Activated CD4-positive, alpha-beta T cell treated with anti-CD3 and anti-CD28 coated beads for 48 hours (primary cell): ENCODE results near the gene EPHB6.

Source experiments
- DNase-seq: peaks from one replicate; pipeline ENCODE4 v3.0.0-alpha.2; 2020

Gene EPHB6

DNA sequence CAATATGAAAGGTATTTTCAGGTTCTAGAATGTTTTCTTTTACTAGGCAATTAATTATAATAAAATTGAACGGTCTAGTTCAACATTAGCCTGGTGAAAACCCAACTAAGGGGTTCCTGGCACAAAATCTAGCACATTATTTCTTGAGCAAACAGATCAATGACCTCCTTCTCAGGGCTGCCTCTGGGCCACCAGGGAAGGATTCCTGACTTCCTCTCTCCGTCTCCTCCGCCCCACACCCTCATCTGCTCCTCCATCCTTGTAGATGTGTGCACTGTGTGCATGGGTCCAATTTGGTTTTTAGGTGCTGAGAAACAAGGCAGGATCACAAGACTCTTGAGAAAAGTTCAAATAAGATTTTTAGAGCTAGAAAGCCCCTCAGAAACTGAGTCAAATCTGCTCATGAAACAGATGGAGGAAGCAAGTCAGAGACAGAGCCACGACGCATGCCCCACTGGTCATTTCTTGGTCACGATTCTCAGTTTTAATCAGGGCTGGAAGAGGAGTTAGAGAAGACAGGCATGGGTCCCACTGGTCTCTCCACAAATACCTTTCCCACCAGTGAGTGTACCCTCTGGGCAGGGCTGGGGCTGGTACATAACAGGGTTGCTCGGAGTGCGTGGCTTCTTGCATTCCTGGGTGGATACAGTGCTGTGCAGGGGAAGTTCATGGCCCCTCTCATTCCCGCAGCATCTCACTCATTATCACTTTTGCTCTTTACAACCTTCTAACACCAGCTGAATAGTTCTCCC, 26.9 kb downstream of the EPHB6 start:
- no peak for DNase-seq

DNA sequence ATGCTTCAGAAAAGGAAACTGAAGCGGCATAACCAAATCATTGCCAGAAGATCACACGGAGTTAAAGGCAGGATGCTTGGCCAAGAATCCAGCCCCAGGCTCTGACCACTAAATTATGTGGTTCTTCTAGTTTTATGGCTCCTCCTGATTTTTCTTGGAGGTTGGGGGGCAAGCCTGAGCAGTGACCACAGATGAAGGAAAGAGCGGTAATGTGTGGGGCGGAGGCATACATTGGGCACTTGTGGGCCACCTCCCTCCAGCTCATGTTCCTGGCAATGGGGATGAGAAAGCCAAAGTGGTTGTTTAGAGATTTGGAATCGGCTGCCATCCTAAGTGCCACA, 27.4 kb downstream of the EPHB6 start:
- DNase-seq = no peak

DNA sequence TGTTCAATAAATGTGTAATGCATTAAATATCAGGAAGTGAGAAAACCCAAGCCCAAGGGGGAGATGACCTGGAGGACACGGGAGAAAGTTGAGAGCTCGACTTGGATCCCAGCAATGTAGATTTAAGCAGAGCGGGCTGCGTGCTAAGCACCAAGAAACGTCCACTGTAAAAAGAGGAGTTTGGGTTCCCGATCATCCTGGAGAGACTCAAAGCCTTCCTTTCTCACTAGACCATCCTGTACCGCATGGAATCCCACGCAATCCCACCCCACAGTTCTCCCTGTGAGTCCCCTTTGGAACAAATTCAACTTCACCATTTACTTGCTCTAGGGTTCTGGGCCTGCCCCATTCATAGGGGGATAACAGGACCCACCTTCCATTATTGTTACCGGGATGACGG, 28.3 kb downstream of the EPHB6 start:
- no peak for DNase-seq

DNA sequence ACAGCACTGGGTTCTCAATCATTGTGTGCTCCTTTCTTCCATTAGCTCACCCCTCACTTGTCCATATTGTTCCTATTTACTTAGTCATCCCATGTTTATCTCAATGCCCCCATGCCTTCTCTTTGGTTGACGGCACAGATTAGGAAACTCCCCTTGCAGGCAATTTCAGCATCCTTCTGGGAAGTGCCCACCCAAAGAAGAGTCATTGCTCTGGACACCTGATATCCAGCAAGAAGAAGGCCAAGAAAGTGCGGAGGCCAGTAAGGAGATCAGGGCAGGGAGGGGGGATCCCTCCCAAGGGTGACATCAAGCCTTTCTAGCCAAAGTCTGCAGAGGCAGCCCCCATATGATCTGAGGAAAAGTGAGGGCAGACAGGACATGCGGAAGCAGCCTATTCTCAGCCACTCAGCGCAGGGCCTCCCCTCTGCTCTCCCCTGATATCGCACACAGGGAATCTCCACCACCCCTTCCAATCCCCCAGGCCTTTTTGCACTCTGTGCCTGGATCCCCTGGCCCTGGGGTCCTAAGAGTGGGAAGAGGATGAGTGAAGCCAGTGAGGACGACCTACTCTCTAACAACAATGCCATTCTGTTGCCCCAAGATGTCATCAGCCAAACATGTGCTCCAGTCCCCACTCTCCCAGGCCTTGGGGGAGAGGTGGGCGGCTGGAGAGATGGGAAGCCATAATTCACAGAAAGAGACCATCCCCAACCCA, 28.9 kb downstream of the EPHB6 start:
- no peak for DNase-seq

DNA sequence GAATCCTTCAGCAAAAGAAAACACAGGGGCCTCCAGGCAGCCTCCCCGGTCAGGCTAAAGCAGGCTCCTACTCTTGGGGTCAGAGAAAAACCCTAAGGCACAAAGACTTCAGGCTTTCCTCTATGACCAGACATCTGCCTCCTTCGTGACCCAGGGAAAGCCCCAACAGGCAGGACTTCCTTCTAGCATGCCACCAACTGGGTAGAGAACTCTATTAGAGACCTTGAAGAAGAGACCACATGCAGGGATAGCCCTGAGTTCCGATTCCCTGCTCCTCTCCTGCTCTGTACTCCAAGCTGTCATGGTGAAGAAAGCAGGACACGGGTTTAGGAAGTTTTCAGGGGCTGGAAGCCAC, 29.4 kb downstream of the EPHB6 start:
- DNase-seq = no peak

DNA sequence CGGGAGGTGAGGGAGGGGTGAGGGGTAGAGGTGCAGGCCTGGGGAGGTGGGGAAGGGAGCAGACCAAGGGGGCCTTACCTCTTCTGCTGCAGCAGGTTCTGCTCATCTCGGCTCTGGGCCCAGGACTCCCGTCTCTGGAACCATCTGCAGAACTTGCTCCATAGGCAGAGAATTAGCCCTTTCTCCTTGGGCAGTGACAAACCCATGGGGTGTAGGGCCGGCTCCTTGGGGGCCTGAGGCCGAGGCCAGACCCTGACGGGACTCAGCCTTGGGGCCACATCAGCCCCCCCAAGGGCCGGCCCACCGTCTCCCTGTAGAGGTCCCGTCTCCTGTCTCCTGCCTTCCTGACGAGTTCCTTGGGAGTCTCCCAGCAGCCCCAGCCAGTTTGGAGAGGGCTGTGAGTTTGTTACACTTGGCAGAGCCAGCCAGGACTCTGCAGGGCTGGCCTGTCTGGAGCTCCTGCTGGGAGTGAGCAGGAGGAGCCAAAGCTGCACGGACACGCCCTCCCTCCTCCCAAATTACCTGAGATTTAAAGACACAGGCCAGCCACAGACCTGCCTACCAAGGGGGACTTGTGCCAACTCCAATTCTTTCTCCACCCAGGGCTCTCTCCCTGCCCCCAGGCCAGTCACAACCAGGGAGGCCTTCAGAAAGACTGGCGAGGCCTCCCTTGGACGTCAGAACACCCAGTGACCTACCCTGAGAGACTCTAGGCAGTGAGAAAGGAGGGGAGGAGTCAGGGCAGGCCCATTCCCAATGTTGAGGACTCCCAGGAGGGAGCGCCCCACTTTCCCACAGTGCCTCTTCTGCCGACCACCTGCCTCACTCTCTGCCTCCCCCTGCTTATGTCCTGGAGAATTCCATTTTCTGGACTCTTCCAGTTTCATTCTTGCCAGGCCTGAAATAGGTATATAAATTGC, 30.7 kb downstream of the EPHB6 start, which contains the start of gene TRPV6:
Gene TRPV6 (minus strand): TSS at position 435 of the 920 bp plus-strand sequence.
- DNase-seq = no peak

DNA sequence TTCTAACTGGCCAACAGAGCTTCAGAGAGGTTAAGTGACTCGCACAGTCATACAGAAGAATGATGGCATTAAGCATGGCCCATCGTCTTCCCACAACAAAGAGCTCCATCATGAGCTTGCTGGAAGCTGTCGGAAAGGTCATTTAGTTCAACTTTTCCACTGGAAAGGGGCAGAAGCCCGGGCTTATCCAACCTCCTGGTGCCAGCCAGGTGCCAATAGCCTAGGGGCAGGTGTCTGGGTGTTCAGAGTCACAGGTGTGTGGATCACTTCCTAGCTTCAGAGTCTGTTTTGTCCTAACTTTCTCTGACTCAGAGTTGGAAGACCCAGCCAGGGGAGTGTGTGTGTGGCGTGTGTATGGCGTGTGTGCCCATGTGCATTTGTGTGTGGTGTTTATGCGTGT, 32.0 kb downstream of the EPHB6 start:
- no peak for DNase-seq

DNA sequence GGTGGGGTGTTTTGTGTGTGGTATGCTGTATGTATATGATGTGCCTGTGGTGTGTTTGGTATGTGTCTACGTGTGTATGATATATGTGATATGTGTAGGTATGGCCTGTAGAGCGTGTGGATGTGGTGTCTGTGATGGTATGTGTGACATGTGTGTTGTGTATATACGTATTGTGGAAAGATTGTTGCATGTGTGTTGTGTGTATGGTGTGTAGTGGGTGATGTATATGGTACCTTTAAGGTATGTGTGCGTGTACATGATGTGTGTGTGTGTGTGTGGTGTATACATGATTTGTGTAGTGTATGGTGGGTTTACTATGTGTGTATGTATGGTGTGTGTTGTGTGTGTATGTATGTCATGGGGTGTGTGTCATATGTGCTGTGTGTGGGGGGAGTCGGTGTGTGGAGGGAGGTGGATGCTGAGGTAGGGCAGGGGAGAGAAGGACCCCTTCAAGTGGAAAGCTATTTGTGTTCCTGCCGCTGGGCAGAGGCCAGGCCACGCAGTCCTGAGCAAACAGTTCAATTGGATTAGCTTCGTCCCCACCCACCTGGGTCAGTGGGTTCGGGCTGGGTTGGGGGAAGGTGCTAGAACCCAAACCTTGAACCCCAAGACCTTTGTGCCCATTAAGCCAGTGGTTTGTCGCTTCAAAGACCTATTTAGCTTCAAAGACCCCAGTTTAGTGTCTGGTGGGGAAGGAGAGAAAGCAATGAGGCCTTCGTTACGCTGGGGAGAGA, 32.6 kb downstream of the EPHB6 start:
- DNase-seq = no peak

DNA sequence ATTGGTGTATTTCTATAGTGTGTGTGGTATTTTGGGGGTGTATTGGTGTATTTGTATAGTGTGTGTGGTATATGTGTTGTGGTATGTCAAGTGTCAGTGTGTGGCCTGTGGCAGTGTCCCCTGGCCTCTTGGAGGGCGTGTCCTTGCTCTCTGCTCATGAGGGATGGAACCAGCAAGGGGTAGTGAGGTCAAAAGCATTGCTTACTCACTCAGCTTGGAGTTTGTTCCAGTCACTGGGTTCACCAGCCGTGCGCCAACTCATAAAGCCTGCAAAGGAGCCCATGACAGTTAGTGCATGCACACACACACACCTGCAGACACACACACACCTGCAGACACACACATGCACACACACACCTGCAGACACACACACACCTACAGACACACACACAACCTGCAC, 34.9 kb downstream of the EPHB6 start:
- DNase-seq = no peak

DNA sequence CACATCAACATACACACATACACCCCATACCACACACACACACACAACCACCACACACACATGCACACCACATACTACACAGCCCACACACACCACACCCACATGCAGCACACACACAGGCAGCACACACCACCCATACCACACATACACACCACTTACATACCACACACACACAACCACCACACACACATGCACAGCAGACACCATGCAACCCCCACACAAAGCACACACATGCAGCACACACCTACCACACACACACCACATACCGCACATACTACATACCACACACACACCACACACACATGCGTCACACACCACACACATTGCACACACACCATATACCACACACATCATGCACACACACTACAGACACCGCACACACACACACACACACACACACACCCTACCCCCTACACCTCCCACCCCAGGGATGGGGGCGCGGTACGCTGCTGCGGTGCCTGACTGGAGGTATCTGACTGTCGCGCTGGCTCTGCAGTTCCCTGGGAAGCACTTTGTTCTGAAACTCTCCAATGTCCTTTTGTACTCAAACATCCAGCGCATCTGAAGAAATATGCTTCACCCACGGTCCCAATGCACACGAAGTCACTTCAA, 36.1 kb downstream of the EPHB6 start:
- no peak for DNase-seq

DNA sequence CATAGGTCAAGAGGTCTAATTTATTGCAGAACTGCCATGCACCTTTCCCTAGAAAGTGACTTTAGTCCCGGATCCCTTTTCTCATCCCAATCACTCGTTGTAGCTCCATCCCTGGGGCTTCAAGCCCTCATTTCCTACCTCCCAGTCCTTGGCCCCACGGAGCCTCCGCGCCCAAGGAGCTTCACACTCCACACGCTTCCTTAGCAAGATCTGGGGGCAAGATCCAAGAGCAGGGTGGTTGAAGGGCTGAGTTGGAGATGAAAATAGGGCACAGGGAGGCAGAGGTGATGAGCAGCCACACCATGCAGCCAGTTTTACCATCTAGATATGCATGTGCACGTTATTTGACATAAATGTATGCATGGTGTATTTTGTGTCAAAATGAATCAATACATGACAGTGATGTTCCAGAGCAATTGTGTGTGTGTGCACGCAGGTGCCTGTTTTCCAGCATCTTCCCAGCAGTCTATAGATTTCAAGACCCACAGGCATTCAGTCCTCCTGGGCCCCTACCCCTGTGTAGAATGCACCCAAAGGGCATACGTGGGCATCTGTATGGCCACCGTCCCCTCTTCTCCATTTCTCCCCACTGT, 36.7 kb downstream of the EPHB6 start:
- no peak for DNase-seq

DNA sequence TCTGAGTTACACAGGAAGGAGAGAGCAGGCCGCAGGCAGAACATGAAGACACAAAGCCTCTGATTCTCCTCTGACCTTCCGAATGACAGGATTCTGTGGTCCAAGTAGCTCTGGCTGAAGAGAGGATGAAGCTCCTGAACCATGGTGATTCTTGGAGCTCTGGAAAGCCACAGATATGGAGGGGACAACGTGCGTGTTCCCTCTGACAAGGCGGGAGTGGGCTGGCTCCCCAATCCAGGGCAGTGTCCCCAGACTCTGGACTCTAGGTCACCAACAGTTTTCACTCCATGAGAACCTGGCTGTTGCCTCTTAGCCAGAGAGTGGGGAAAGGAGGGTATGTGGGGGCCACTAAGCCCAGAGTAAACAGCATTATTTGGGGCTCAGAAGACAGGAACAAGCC, 38.1 kb downstream of the EPHB6 start:
- DNase-seq = no peak

DNA sequence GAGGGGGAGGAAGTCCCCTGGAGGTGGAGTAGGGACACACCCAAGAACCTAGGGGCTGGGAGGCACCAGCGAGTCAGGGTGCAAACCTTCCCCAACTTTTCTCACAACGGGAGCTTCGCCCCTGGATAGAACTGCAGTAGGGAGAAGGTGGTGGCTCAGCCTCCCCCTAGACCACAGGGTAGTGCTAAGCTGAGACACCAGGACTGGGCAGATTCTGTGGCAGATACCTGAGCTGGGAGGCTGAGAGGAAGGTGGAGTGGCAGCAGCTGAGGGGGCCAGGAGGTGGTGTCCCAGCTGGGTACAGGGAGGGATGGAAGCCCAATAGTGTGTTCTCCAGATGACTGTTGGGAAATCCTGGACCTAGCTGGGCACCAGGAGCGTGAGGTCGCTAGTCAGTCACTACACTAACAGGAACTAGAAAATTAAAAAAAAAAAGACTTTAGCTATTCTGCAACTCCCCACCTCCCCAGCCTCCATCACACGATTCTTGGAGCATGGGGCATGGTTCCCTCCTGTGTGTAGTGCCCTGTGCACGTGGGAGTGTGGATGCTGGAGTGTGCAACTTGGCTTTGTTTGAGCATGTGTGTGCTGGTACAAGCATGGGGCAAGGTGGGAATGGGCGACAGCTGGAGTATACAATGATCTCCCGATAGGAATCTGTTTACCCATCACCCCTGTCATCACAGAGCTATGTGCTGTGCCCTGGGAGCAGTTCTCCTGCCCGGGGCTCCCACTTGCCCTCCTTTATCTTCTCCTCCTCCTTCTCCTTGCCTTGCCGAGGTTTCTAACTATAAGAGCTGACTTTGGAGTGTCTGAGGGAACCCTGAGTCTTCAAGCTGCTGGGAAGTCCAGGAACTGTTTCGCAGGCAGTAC, 39.5 kb downstream of the EPHB6 start:
- no peak for DNase-seq

DNA sequence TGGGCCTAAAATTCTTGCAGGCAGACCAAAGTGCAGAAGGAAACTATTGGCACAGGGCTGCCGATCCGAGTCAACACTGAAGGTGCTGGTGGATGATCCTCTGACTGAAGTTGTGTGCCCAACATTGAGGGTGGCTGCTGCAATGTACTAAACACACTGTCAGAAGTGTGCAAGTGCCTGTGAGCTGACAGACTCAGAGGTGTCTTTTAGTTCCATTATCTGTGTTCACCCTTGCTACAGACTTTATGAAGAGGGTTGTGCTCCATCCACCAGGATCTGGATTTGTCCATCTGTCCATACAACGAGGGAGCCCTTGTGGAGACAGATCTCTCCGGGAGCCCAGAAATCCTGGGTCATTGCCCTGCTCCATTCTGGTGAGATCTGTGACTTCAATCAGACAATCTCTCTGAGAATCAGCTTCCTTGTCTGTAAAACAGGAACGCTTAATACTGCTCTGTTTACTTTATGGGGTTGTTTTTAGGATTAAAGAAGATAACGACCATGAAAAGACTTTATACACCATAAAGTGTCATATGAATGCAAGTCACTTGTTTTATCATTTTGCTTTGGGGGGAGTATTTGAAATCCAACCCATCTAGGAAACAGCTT, 40.2 kb downstream of the EPHB6 start:
- DNase-seq = no peak

DNA sequence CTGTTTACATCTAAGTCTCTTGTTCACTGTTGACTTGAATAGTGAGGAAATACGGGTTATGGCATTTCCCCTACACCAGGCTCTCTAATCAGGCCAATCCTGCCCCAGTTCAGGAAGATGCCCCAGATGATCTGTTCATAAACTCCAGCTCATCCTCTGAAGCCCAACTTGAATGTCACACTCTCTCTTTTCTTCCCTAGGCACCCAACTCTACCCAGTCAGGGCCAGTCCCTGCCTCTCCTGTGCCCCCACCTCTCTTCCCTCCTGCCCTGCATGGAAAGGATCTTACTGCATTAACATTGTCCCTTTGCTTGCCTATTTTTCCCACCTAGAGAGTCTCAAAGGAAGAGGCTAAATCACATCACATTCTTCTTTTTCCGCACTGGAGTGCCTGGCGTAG, 41.3 kb downstream of the EPHB6 start:
- DNase-seq = no peak

DNA sequence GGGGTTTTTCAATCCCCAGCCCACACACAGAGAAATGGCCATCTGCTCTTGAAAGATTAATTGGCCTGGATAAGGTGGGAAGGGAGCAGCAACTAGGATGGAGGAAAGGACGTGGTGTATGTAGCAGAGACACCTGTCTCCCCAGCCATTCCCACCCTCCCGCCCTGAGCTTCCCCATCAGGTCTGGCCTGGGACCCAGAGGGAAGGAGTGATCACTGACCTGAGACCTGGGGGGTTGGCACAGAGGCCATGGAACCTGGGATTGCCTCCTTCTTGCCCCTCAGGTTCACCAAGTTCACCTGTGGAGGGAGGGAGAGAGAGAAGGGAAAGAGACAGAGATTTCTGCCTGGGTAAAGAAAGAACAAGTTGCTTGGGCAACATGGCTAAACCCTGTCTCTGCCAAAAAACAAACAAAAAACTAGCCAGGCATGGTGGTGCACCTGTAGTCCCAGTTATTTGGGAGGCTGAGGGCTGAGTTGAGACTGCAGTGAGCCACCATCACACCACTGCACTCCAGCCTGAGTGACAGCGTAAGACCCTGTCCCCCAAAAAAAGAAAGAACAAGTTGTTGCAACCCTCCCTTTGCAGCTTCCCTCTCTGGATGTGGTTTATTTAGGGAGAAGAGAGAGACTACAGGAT, 42.0 kb downstream of the EPHB6 start:
- no peak for DNase-seq

DNA sequence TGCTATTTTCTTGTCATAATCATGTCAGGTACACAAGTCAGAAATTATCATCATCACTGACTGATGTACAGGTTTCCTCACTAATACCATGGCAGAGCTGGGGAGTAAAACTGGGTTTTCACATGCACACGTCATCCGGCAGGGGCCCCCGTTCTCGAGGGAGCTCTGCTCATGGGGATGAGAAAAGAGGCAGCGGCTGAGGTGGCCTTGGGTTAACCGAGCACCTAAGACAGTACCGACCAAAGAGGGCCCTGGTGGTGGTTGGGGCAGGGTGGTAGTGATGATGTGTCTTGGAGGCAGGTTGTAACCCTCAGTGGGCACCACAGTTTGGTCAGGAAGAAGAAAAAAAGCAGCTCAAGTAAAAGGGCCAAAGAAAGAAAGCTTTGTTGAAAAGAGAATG, 42.8 kb downstream of the EPHB6 start:
- DNase-seq = no peak

DNA sequence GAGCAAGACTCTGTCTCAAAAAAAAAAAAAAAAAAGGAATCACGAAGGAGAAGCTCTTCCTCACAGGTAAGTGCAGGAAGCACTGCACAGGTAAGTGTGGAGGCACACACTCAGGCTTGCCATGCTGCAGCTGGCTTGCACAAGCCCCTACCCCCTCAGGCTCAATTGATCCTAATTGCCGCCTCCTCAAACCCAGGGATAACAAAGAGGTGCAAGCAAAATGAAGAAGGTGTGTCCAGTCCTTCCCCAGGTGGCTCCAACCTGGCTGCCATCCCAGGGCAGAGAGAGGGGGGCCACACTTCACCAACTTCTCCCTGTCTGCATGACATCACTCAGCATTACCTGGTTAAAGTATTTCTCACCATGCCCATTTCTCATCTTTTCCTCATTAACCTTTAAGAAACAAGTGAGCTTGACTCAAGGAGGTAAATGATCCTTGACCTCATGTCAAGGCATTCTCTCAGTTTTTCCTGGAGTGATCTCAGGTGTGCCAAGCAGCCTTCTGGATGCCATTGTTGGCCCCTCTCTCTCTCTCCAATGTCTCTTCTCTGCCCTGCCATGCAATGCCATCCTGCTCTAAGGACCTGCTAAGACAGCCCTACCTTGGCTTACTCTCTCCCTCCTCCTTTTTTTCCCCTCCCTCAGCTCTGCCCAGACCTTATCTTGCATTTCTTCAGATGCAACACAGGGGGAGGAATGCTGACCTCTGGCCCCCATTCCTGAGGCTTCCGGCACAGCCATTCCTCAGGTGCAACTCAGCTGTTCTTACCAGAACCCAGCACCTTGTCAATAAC, 43.7 kb downstream of the EPHB6 start:
- no peak for DNase-seq

DNA sequence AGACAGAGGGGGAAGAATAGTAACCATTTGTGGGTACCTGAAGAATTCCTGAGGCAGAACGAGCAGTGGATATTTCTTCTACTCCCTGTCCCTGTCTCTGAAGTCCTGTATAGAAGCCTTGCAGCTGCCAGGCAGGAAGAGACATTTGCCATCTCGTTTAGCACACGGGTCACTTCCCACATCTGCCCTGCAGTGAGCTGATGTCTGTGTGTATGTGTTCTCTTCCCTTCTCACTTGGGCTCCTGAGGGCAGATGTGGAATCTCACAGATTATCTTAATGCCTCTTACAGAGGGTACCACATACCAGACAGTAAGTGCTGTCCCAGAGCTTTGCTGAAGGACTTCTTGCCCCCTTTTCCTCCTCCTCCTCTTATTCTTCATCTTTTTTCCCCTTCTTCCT, 44.8 kb downstream of the EPHB6 start:
- no peak for DNase-seq
